Activated naive CD4-positive, alpha-beta T cell treated with anti-CD3 and anti-CD28 coated beads, Interleukin-2, amount 50 U/mL, for 72 hours (primary cell): ENCODE data around the gene JAG2. TPM values are rescaled to one million over a fixed set of nuclear protein-coding genes. Genes with fewer than 3 reads are reported as not detected.
A peak's percentile ranks its signal among the peaks of the same experiment; 100 is the strongest.

Source experiments
- ATAC-seq, 2 donors: fragments of 150-1000 bp; cut with Tn5 transposase; 2 replicates each; pipeline ENCODE4 v1.10.0; 2021; ENCODE audit warnings: mild to moderate bottlenecking in 2 of 2, moderate library complexity in 2 of 2
- DNase-seq, 2 donors: peaks; one replicate each; pipeline ENCODE4 v3.0.0; 2021 to 2022; ENCODE audit warnings: low spot score in 2 of 2
- H3K27ac Mint-ChIP-seq, 2 donors: one replicate each; pipeline ENCODE4 v1.8.0; 2022; ENCODE audit warnings: mild to moderate bottlenecking in 2 of 2, mixed read lengths in 2 of 2
- H3K36me3 Mint-ChIP-seq, 2 donors: one replicate each; pipeline ENCODE4 v1.8.0; 2022; ENCODE audit warnings: mixed read lengths in 2 of 2
- H3K9me3 Mint-ChIP-seq, 2 donors: one replicate each; pipeline ENCODE4 v1.8.0; 2022; ENCODE audit warnings: mixed read lengths in 2 of 2
- total RNA-seq, 2 donors: library from RNA; stranded (reverse); gene quantifications; one replicate each; pipeline ENCODE4 v1.2.3, GENCODE V29; 2022

The JAG2 gene
- total RNA-seq, 2 donors from 2014 or later = 4.3 to 10.5 TPM

GRCh38 chr14:105195051-105195450 lies 26.5 kb upstream of the JAG2 start:
- no peak for DNase-seq
- H3K27ac Mint-ChIP-seq = no peak overlapping the region
- no peaks in the 10 kb centered on the region for H3K36me3 Mint-ChIP-seq
- no peak for ATAC-seq
- no peaks in the 10 kb centered on the region for H3K9me3 Mint-ChIP-seq

GRCh38 chr14:105193916-105194782 lies 25.6 kb upstream of the JAG2 start:
- ATAC-seq (peak; percentile 36 to 39), DNase-seq (peak in 1 of 2 donors; percentile 37)
- Mint-ChIP-seq H3K27ac (peak overlapping the region in 1 of 2 donors; percentile 51), H3K9me3 (no peaks in the 10 kb centered on the region), H3K36me3 (no peaks in the 10 kb centered on the region)

- Mint-ChIP-seq H3K36me3 (peaks cover 0 to 7% of the 10 kb centered on the region in 2 donors), H3K27ac (no peak overlapping the region), H3K9me3 (peaks cover 0 to 6% of the 10 kb centered on the region in 2 donors)
- ATAC-seq = peak; percentile 54 to 67
- peak in 1 of 2 donors; percentile 22 for DNase-seq
Observed at GRCh38 chr14:105192866-105193731, 24.5 kb upstream of the JAG2 start.

- peak; percentile 44 to 51 for ATAC-seq
- peaks cover 0 to 6% of the 10 kb centered on the region in 2 donors for H3K9me3 Mint-ChIP-seq
- peaks cover 0 to 9% of the 10 kb centered on the region in 2 donors for H3K36me3 Mint-ChIP-seq
- DNase-seq = no peak
- no peak overlapping the region for H3K27ac Mint-ChIP-seq
Observed at GRCh38 chr14:105187935-105188524, 19.5 kb upstream of the JAG2 start.

- H3K9me3 Mint-ChIP-seq = peaks cover 0 to 6% of the 10 kb centered on the region in 2 donors
- H3K27ac Mint-ChIP-seq = no peak overlapping the region
- no peak for ATAC-seq
Observed at GRCh38 chr14:105187116-105187515, 18.5 kb upstream of the JAG2 start.

GRCh38 chr14:105185973-105186372 lies 17.4 kb upstream of the JAG2 start:
- ATAC-seq = no peak
- Mint-ChIP-seq H3K27ac (no peak overlapping the region), H3K9me3 (peaks cover 0 to 6% of the 10 kb centered on the region in 2 donors), H3K36me3 (peaks cover 0 to 9% of the 10 kb centered on the region in 2 donors)
- DNase-seq = no peak

More at GRCh38 chr14:105187116-105187515, 18.5 kb upstream of the JAG2 start:
- H3K36me3 Mint-ChIP-seq = peaks cover 0 to 9% of the 10 kb centered on the region in 2 donors
- DNase-seq = no peak

GRCh38 chr14:105185001-105185400 lies 16.4 kb upstream of the JAG2 start:
- DNase-seq (no peak), ATAC-seq (no peak)
- H3K27ac Mint-ChIP-seq = no peak overlapping the region
- H3K9me3 Mint-ChIP-seq = peaks cover 0 to 6% of the 10 kb centered on the region in 2 donors
- peaks cover 0 to 9% of the 10 kb centered on the region in 2 donors for H3K36me3 Mint-ChIP-seq

- H3K9me3 Mint-ChIP-seq = peaks cover 0 to 6% of the 10 kb centered on the region in 2 donors
- H3K36me3 Mint-ChIP-seq = peaks cover 0 to 9% of the 10 kb centered on the region in 2 donors
- ATAC-seq = no peak
- no peak overlapping the region for H3K27ac Mint-ChIP-seq
- no peak for DNase-seq
Observed at GRCh38 chr14:105184461-105184860, 15.9 kb upstream of the JAG2 start.

GRCh38 chr14:105182296-105183020 lies 13.9 kb upstream of the JAG2 start:
- no peaks in the 10 kb centered on the region for H3K36me3 Mint-ChIP-seq
- no peaks in the 10 kb centered on the region for H3K9me3 Mint-ChIP-seq
- no peak overlapping the region for H3K27ac Mint-ChIP-seq
- no peak for ATAC-seq
- no peak for DNase-seq

GRCh38 chr14:105181549-105182295 lies 13.1 kb upstream of the JAG2 start:
- no peak for ATAC-seq
- H3K9me3 Mint-ChIP-seq = no peaks in the 10 kb centered on the region
- DNase-seq = no peak
- H3K27ac Mint-ChIP-seq = no peak overlapping the region
- H3K36me3 Mint-ChIP-seq = no peaks in the 10 kb centered on the region

GRCh38 chr14:105180592-105181548 lies 12.3 kb upstream of the JAG2 start, which contains the start of gene NUDT14:
Gene NUDT14, minus strand, starts transcription at chr14:105181312. Its CDS starts 103 bp downstream, at chr14:105181209.
- ATAC-seq (peak; percentile 84 to 86), DNase-seq (peak; percentile 76 to 83)
- Mint-ChIP-seq H3K27ac (peak within 1 kb of the TSS in 1 of 2 donors; percentile 27), H3K36me3 (no peaks in the 10 kb centered on the region), H3K9me3 (no peaks in the 10 kb centered on the region)

- DNase-seq (no peak), ATAC-seq (no peak)
- Mint-ChIP-seq H3K27ac (no peak overlapping the region), H3K9me3 (no peaks in the 10 kb centered on the region), H3K36me3 (no peaks in the 10 kb centered on the region)
Observed at GRCh38 chr14:105179191-105179590, 10.6 kb upstream of the JAG2 start.

GRCh38 chr14:105178868-105179140 lies 10.2 kb upstream of the JAG2 start:
- DNase-seq = no peak
- no peak for ATAC-seq
- Mint-ChIP-seq H3K9me3 (no peaks in the 10 kb centered on the region), H3K36me3 (no peaks in the 10 kb centered on the region), H3K27ac (no peak overlapping the region)

GRCh38 chr14:105178069-105178867 lies 9.7 kb upstream of the JAG2 start:
- H3K36me3 Mint-ChIP-seq = no peaks in the 10 kb centered on the region
- no peak for ATAC-seq
- peak overlapping the region in 1 of 2 donors; percentile 73 for H3K27ac Mint-ChIP-seq
- DNase-seq = no peak
- no peaks in the 10 kb centered on the region for H3K9me3 Mint-ChIP-seq
